HEK293 (cell line): Measurements from ENCODE around the gene DENND6B.

ENCODE experiments used
- FEZF1 ChIP-seq: fragments of 450-650 bp; formaldehyde crosslinking; IDR thresholded peaks from 2 replicates; pipeline ENCODE4 v1.5.1; 2016; ENCODE audit warnings: missing biosample characterization, missing genetic modification characterization
- GLI4 ChIP-seq: fragments of 450-650 bp; formaldehyde crosslinking; IDR thresholded peaks from 2 replicates; pipeline ENCODE4 v1.5.1; 2016; ENCODE audit warnings: missing biosample characterization, missing genetic modification characterization
- HOXA7 ChIP-seq: sonication (generic); formaldehyde crosslinking; IDR thresholded peaks from 2 replicates; pipeline ENCODE4 v1.8.1; 2022; ENCODE audit warnings: missing genetic modification reagents, borderline replicate concordance
- KLF8 ChIP-seq: fragments of 450-650 bp; formaldehyde crosslinking; IDR thresholded peaks from 2 replicates; pipeline ENCODE4 v1.5.1; 2016; ENCODE audit warnings: missing biosample characterization, missing genetic modification characterization
- MZF1 ChIP-seq: fragments of 450-650 bp; formaldehyde crosslinking; IDR thresholded peaks from 2 replicates; pipeline ENCODE4 v1.5.1; 2017; ENCODE audit warnings: missing biosample characterization, missing genetic modification characterization, borderline replicate concordance
- ZNF114 ChIP-seq: fragments of 450-650 bp; formaldehyde crosslinking; IDR thresholded peaks from 2 replicates; pipeline ENCODE4 v1.5.0; 2017; ENCODE audit warnings: missing biosample characterization, missing genetic modification characterization
- ZNF169 ChIP-seq: fragments of 450-650 bp; formaldehyde crosslinking; IDR thresholded peaks from 2 replicates; pipeline ENCODE4 v1.5.1; 2016; ENCODE audit warnings: missing biosample characterization, missing genetic modification characterization
- ZNF174 ChIP-seq: fragments of 450-650 bp; formaldehyde crosslinking; IDR thresholded peaks from 2 replicates; pipeline ENCODE4 v1.5.0; 2017; ENCODE audit warnings: missing biosample characterization, mild to moderate bottlenecking, missing genetic modification characterization
- ZNF175 ChIP-seq: fragments of 450-650 bp; formaldehyde crosslinking; IDR thresholded peaks from 2 replicates; pipeline ENCODE4 v1.5.1; 2016; ENCODE audit warnings: missing biosample characterization, missing genetic modification characterization
- ZNF184 ChIP-seq: fragments of 450-650 bp; IDR thresholded peaks from 2 replicates; pipeline ENCODE4 v1.5.1; 2018; ENCODE audit warnings: missing biosample characterization, mild to moderate bottlenecking, missing genetic modification characterization
- ZNF19 ChIP-seq: fragments of 450-650 bp; formaldehyde crosslinking; IDR thresholded peaks from 2 replicates; pipeline ENCODE4; 2016; ENCODE audit warnings: missing biosample characterization, missing genetic modification characterization, low read depth
- ZNF2 ChIP-seq: fragments of 450-650 bp; formaldehyde crosslinking; IDR thresholded peaks from 2 replicates; pipeline ENCODE4 v1.5.1; 2016; ENCODE audit warnings: missing biosample characterization, missing genetic modification characterization
- ZNF211 ChIP-seq: fragments of 450-650 bp; formaldehyde crosslinking; IDR thresholded peaks from 2 replicates; pipeline ENCODE4 v1.5.1; 2016; ENCODE audit warnings: low read depth, missing biosample characterization, missing genetic modification characterization
- ZNF239 ChIP-seq: fragments of 450-650 bp; formaldehyde crosslinking; IDR thresholded peaks from 2 replicates; pipeline ENCODE4 v1.5.1; 2016; ENCODE audit warnings: missing biosample characterization, missing genetic modification characterization
- ZNF311 ChIP-seq: fragments of 450-650 bp; formaldehyde crosslinking; IDR thresholded peaks from 2 replicates; pipeline ENCODE4 v1.5.1; 2017; ENCODE audit warnings: missing biosample characterization, missing genetic modification characterization, borderline replicate concordance
- ZNF404 ChIP-seq: fragments of 450-650 bp; formaldehyde crosslinking; IDR thresholded peaks from 2 replicates; pipeline ENCODE4 v1.5.1; 2017; ENCODE audit warnings: missing biosample characterization, missing genetic modification characterization
- ZNF416 ChIP-seq: fragments of 450-650 bp; formaldehyde crosslinking; IDR thresholded peaks from 2 replicates; pipeline ENCODE4 v1.5.1; 2016; ENCODE audit warnings: missing biosample characterization, missing genetic modification characterization
- ZNF426 ChIP-seq: fragments of 450-650 bp; formaldehyde crosslinking; IDR thresholded peaks from 2 replicates; pipeline ENCODE4 v1.5.1; 2017; ENCODE audit warnings: missing biosample characterization, missing genetic modification characterization, mild to moderate bottlenecking, inconsistent platforms, moderate library complexity
- ZNF510 ChIP-seq: fragments of 450-650 bp; formaldehyde crosslinking; IDR thresholded peaks from 2 replicates; pipeline ENCODE4 v1.5.1; 2018; ENCODE audit warnings: mild to moderate bottlenecking, missing genetic modification characterization, missing biosample characterization; ENCODE audit not compliant: insufficient replicate concordance
- ZNF530 ChIP-seq: fragments of 450-650 bp; formaldehyde crosslinking; IDR thresholded peaks from 2 replicates; pipeline ENCODE4 v1.5.1; 2016; ENCODE audit warnings: low read depth, missing biosample characterization, missing genetic modification characterization
- ZNF621 ChIP-seq: fragments of 450-650 bp; formaldehyde crosslinking; IDR thresholded peaks from 2 replicates; pipeline ENCODE4 v1.5.1; 2017; ENCODE audit warnings: missing biosample characterization, missing genetic modification characterization
- ZNF626 ChIP-seq: fragments of 450-650 bp; sonication (Bioruptor Pico); formaldehyde crosslinking; IDR thresholded peaks from 2 replicates; pipeline ENCODE4 v1.5.1; 2018; ENCODE audit warnings: missing biosample characterization, missing genetic modification characterization, inconsistent platforms
- ZNF785 ChIP-seq: fragments of 450-650 bp; formaldehyde crosslinking; IDR thresholded peaks from 2 replicates; pipeline ENCODE4 v1.5.1; 2016; ENCODE audit warnings: missing biosample characterization, missing genetic modification characterization
- ZSCAN30 ChIP-seq: fragments of 450-650 bp; IDR thresholded peaks from 2 replicates; pipeline ENCODE4 v1.5.1; 2018; ENCODE audit warnings: missing biosample characterization, mild to moderate bottlenecking, missing genetic modification characterization, moderate library complexity
- TF ChIP-seq, protein P1 (sequence below): fragments of 450-650 bp; formaldehyde crosslinking; IDR thresholded peaks from 2 replicates; pipeline ENCODE4 v1.5.1; 2016; ENCODE audit warnings: missing biosample characterization, missing genetic modification characterization
- TF ChIP-seq, protein P2 (sequence below): fragments of 450-650 bp; formaldehyde crosslinking; IDR thresholded peaks from 2 replicates; pipeline ENCODE4 v1.5.1; 2016; ENCODE audit warnings: missing biosample characterization, missing genetic modification characterization
- TF ChIP-seq, protein P3 (sequence below): fragments of 450-650 bp; formaldehyde crosslinking; IDR thresholded peaks from 2 replicates; pipeline ENCODE4 v1.5.1; 2016; ENCODE audit warnings: missing biosample characterization, missing genetic modification characterization
- TF ChIP-seq, protein P4 (sequence below): fragments of 450-650 bp; formaldehyde crosslinking; IDR thresholded peaks from 2 replicates; pipeline ENCODE4; 2016; ENCODE audit warnings: missing biosample characterization, missing genetic modification characterization
- TF ChIP-seq, protein P5 (sequence below): fragments of 450-650 bp; formaldehyde crosslinking; IDR thresholded peaks from 2 replicates; pipeline ENCODE4 v1.5.1; 2016; ENCODE audit warnings: missing biosample characterization, missing genetic modification characterization
- TF ChIP-seq, protein P6 (sequence below): fragments of 450-650 bp; formaldehyde crosslinking; IDR thresholded peaks from 2 replicates; pipeline ENCODE4 v1.5.1; 2016; ENCODE audit warnings: missing biosample characterization, missing genetic modification characterization

DENND6B gene

DNA sequence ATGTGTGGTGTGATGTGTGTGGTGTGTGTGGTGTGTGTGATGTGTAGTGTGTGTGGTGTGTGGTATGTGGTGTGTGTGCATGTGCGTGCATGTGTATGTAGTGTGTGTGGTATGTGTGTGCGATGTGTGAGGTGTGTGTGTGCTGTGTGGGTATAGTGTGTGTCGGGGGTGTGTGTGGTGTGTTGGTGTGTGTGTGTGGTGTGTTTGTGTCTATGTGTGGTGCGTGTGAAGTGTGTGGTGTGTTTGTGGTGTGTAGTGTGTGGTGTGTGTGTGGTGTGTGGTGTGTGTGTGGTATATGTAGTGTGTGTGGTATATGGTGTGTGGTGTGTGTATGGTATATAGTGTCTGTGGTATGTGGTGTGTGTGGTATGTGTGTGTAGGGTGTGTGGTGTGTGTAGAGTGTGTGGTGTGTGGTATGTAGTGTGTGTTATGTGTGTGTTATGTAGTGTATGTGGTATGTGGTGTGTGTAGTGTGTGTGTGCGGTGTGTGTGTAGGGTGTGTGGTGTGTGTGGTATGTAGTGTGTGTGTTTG is 11.3 kb upstream of the DENND6B start (continued):
- no peak for TF ChIP-seq ZNF175 (tag by site-specific recombination)
- TF ChIP-seq, protein P1, sequence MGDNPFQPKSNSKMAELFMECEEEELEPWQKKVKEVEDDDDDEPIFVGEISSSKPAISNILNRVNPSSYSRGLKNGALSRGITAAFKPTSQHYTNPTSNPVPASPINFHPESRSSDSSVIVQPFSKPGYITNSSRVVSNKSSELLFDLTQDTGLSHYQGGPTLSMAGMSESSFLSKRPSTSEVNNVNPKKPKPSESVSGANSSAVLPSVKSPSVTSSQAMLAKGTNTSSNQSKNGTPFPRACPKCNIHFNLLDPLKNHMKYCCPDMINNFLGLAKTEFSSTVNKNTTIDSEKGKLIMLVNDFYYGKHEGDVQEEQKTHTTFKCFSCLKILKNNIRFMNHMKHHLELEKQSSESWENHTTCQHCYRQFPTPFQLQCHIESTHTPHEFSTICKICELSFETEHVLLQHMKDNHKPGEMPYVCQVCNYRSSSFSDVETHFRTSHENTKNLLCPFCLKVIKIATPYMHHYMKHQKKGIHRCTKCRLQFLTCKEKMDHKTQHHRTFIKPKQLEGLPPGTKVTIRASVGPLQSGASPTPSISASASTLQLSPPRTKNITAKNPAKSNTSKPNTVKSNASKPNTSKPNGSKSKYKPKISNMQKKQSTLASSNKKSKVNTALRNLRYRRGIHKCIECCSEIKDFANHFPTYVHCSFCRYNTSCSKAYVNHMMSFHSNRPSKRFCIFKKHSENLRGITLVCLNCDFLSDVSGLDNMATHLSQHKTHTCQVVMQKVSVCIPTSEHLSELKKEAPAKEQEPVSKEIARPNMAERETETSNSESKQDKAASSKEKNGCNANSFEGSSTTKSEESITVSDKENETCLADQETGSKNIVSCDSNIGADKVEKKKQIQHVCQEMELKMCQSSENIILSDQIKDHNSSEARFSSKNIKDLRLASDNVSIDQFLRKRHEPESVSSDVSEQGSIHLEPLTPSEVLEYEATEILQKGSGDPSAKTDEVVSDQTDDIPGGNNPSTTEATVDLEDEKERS (tag by site-specific recombination) = no peak
- TF ChIP-seq, protein P2, sequence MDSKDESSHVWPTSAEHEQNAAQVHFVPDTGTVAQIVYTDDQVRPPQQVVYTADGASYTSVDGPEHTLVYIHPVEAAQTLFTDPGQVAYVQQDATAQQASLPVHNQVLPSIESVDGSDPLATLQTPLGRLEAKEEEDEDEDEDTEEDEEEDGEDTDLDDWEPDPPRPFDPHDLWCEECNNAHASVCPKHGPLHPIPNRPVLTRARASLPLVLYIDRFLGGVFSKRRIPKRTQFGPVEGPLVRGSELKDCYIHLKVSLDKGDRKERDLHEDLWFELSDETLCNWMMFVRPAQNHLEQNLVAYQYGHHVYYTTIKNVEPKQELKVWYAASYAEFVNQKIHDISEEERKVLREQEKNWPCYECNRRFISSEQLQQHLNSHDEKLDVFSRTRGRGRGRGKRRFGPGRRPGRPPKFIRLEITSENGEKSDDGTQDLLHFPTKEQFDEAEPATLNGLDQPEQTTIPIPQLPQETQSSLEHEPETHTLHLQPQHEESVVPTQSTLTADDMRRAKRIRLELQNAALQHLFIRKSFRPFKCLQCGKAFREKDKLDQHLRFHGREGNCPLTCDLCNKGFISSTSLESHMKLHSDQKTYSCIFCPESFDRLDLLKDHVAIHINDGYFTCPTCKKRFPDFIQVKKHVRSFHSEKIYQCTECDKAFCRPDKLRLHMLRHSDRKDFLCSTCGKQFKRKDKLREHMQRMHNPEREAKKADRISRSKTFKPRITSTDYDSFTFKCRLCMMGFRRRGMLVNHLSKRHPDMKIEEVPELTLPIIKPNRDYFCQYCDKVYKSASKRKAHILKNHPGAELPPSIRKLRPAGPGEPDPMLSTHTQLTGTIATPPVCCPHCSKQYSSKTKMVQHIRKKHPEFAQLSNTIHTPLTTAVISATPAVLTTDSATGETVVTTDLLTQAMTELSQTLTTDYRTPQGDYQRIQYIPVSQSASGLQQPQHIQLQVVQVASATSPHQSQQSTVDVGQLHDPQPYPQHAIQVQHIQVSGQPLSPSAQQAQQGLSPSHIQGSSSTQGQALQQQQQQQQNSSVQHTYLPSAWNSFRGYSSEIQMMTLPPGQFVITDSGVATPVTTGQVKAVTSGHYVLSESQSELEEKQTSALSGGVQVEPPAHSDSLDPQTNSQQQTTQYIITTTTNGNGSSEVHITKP (tag by site-specific recombination) = no peak
- 0 out of 2 replicates have a peak, but pooled peaks have one; percentile 11 for TF ChIP-seq ZNF19
- TF ChIP-seq ZNF621 (tag by site-specific recombination) = no peak
- TF ChIP-seq ZNF184 = no peak
- no peak for TF ChIP-seq ZNF169
- no peak for TF ChIP-seq KLF8 (tag by site-specific recombination)
- TF ChIP-seq, protein P3, sequence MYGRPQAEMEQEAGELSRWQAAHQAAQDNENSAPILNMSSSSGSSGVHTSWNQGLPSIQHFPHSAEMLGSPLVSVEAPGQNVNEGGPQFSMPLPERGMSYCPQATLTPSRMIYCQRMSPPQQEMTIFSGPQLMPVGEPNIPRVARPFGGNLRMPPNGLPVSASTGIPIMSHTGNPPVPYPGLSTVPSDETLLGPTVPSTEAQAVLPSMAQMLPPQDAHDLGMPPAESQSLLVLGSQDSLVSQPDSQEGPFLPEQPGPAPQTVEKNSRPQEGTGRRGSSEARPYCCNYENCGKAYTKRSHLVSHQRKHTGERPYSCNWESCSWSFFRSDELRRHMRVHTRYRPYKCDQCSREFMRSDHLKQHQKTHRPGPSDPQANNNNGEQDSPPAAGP = no peak
- no peak for TF ChIP-seq FEZF1 (tag by site-specific recombination)
- TF ChIP-seq GLI4 (tag by site-specific recombination) = no peak
- no peak for TF ChIP-seq ZNF530 (tag by site-specific recombination)
- TF ChIP-seq ZNF510 (tag by site-specific recombination) = no peak
- no peak; the same call in 1 of the 2 replicates for TF ChIP-seq ZNF239 (tag by site-specific recombination)
- TF ChIP-seq ZNF211 = peak; percentile 100
- no peak for TF ChIP-seq ZNF114 (tag by site-specific recombination)
- no peak for TF ChIP-seq MZF1
- TF ChIP-seq, protein P4, sequence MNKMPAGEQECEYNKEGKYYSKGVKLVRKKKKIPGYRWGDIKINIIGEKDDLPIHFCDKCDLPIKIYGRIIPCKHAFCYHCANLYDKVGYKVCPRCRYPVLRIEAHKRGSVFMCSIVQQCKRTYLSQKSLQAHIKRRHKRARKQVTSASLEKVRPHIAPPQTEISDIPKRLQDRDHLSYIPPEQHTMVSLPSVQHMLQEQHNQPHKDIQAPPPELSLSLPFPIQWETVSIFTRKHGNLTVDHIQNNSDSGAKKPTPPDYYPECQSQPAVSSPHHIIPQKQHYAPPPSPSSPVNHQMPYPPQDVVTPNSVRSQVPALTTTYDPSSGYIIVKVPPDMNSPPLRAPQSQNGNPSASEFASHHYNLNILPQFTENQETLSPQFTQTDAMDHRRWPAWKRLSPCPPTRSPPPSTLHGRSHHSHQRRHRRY = no peak
- TF ChIP-seq, protein P5, sequence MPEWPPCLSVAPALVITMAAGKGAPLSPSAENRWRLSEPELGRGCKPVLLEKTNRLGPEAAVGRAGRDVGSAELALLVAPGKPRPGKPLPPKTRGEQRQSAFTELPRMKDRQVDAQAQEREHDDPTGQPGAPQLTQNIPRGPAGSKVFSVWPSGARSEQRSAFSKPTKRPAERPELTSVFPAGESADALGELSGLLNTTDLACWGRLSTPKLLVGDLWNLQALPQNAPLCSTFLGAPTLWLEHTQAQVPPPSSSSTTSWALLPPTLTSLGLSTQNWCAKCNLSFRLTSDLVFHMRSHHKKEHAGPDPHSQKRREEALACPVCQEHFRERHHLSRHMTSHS = no peak; the same call in 1 of the 2 replicates
- no peak for TF ChIP-seq ZNF426
- no peak for TF ChIP-seq HOXA7 (CRISPR knock-in tag)
- no peak for TF ChIP-seq ZNF311 (tag by site-specific recombination)
- no peak for TF ChIP-seq ZNF626 (tag by site-specific recombination)
- TF ChIP-seq ZSCAN30 (tag by site-specific recombination) = no peak
- TF ChIP-seq ZNF2 = no peak
- TF ChIP-seq, protein P6, sequence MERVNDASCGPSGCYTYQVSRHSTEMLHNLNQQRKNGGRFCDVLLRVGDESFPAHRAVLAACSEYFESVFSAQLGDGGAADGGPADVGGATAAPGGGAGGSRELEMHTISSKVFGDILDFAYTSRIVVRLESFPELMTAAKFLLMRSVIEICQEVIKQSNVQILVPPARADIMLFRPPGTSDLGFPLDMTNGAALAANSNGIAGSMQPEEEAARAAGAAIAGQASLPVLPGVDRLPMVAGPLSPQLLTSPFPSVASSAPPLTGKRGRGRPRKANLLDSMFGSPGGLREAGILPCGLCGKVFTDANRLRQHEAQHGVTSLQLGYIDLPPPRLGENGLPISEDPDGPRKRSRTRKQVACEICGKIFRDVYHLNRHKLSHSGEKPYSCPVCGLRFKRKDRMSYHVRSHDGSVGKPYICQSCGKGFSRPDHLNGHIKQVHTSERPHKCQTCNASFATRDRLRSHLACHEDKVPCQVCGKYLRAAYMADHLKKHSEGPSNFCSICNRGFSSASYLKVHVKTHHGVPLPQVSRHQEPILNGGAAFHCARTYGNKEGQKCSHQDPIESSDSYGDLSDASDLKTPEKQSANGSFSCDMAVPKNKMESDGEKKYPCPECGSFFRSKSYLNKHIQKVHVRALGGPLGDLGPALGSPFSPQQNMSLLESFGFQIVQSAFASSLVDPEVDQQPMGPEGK (tag by site-specific recombination) = no peak
- no peak for TF ChIP-seq ZNF416
- TF ChIP-seq ZNF785 (tag by site-specific recombination) = no peak
- no peak for TF ChIP-seq ZNF404 (tag by site-specific recombination)
- TF ChIP-seq ZNF174 (tag by site-specific recombination) = no peak
